Measurements from ENCODE around the gene GTPBP4. TPM values are rescaled to one million over a fixed set of nuclear protein-coding genes. Genes with fewer than 3 reads are reported as not detected.
"Not testable (repeated sequence)": the region's sequence is repeated elsewhere in the genome, so short reads cannot be mapped to it uniquely, and the experiment has no call there.

The GTPBP4 gene
- total and polyA plus RNA-seq, 2 of the 13 experiments (the other 11 are each of a cell fraction or from before 2014, with no cell fraction given): 24.1 to 85.5 TPM

DNA sequence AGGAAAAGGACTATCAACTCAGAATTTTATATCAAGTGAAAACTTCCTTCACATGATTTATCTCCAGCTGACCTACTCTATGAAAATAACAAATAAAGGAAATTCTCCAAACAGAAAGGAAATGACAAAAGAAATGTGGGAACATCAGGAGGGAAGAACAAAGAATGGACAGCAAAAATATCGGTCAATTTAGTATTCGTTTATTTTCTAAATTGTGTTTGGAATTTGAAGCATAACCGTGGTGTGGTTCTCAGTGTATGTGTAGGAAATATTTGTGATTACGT lies 76.7 kb downstream of the GTPBP4 start:
- Histone ChIP-seq H4K20me1 (ENCODE audit: insufficient read depth, low read length) (no peaks in the 10 kb centered on the region), H3K9ac (ENCODE audit: insufficient read depth, low read depth, low read length) (no peak overlapping the region), H3K27ac (ENCODE audit: extremely low read length, insufficient read depth, low read length) (no peak overlapping the region), H3K4me1 (ENCODE audit: insufficient read depth, low read length) (peaks cover 7% of the 10 kb centered on the region), H3K27me3 (ENCODE audit: control insufficient read depth in 1 of 2, insufficient read depth in 2 of 2, low read length in 2 of 2) (no peaks in the 10 kb centered on the region), H2AFZ (ENCODE audit: low read length) (no peak overlapping the region), H3K4me3 (replicated peaks in 1 of 3; ENCODE audit: insufficient read depth in 1 of 3, low read depth in 2 of 3, low read length in 3 of 3) (no peak overlapping the region), H3K79me2 (ENCODE audit: insufficient read depth, low read length) (peaks cover 20% of the 10 kb centered on the region), H3K4me2 (ENCODE audit: low read depth, low read length) (no peak overlapping the region), H3K36me3 (replicated peaks in 1 of 2; ENCODE audit: control insufficient read depth in 1 of 2, insufficient read depth in 2 of 2, low read length in 2 of 2) (peaks cover 0 to 7% of the 10 kb centered on the region in 2 experiments; a peak in 2 of 5 replicates), H3K9me3 (ENCODE audit: low read length) (no peaks in the 10 kb centered on the region)
- in situ Hi-C loops (cut with HindIII; ENCODE audit: extremely low pct_ligation_motif_present, low pct_unique_long_range_greater_than_20kb): no loop called here
- 95% methylated on average over 4 of the region's 4 CpGs for WGBS (ENCODE audit: low lambda C conversion rate)
- intact Hi-C loops (cut with micrococcal nuclease; ENCODE audit: unreplicated experiment): no loop called here
- TF ChIP-seq, protein P1, sequence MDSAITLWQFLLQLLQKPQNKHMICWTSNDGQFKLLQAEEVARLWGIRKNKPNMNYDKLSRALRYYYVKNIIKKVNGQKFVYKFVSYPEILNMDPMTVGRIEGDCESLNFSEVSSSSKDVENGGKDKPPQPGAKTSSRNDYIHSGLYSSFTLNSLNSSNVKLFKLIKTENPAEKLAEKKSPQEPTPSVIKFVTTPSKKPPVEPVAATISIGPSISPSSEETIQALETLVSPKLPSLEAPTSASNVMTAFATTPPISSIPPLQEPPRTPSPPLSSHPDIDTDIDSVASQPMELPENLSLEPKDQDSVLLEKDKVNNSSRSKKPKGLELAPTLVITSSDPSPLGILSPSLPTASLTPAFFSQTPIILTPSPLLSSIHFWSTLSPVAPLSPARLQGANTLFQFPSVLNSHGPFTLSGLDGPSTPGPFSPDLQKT (CRISPR knock-in tag; IDR thresholded peaks at IDR 0.05; ENCODE audit: borderline replicate concordance): no peak
- TF ChIP-seq ZNF34 (CRISPR knock-in tag; IDR thresholded peaks at IDR 0.05; ENCODE audit: borderline replicate concordance) (no peak), SALL2 (CRISPR knock-in tag; IDR thresholded peaks at IDR 0.05) (no peak), ZNF441 (CRISPR knock-in tag; IDR thresholded peaks at IDR 0.05; ENCODE audit: borderline replicate concordance) (no peak), ZNF766 (CRISPR knock-in tag; IDR thresholded peaks at IDR 0.05; ENCODE audit: borderline replicate concordance) (no peak), ZNF879 (CRISPR knock-in tag; IDR thresholded peaks at IDR 0.05) (no peak), RXRB (CRISPR knock-in tag; IDR thresholded peaks at IDR 0.05; ENCODE audit: borderline replicate concordance) (no peak), RBM22 (optimal IDR thresholded peaks at IDR 0.05; ENCODE audit: low read length) (no peak)
- DNase-seq (ENCODE audit: low spot score) (no peak), ATAC-seq (no peak), FAIRE-seq (peak; percentile 4)
- CTCF ChIA-PET (ENCODE audit: low intra/inter-chr PET ratio, low total read pairs): no interaction called here
- BruUV-seq (replicated peaks): no TSS peak
- POLR2A ChIA-PET: interaction anchor here (1.2 kb wide), 1 partner anchor 15 kb away, joined by 3 read pairs; the partner anchor contains the start of gene IDI1

DNA sequence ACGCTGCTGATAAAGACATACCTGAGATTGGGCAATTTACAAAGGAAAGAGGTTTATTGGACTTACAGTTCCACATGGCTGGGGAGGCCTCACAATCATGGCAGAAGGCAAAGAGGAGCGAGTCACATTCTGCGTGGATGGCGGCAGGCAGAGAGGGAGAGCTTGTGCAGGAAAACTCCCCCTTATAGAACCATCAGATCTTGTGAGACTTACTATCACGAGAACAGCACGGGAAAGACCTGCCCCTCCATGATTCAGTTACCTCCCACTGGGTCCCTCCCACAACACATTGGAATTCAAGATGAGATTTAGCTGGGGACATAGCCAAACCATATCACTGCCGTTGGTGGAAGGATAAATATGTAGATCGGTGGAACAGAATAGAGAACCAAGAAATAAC lies 78.5 kb downstream of the GTPBP4 start:
- H3K27ac ChIP-seq (ENCODE audit: extremely low read length, insufficient read depth, low read length); intact Hi-C loops (cut with micrococcal nuclease; ENCODE audit: unreplicated experiment); H3K4me3 ChIP-seq (replicated peaks in 1 of 3; ENCODE audit: insufficient read depth in 1 of 3, low read depth in 2 of 3, low read length in 3 of 3); in situ Hi-C loops (cut with HindIII; ENCODE audit: extremely low pct_ligation_motif_present, low pct_unique_long_range_greater_than_20kb); POLR2A ChIA-PET; H3K4me2 ChIP-seq (ENCODE audit: low read depth, low read length); DNase-seq (ENCODE audit: low spot score); H3K36me3 ChIP-seq (replicated peaks in 1 of 2; ENCODE audit: control insufficient read depth in 1 of 2, insufficient read depth in 2 of 2, low read length in 2 of 2); H4K20me1 ChIP-seq (ENCODE audit: insufficient read depth, low read length); H3K4me1 ChIP-seq (ENCODE audit: insufficient read depth, low read length); BruUV-seq (replicated peaks); H3K79me2 ChIP-seq (ENCODE audit: insufficient read depth, low read length); H3K27me3 ChIP-seq (ENCODE audit: control insufficient read depth in 1 of 2, insufficient read depth in 2 of 2, low read length in 2 of 2); H3K9ac ChIP-seq (ENCODE audit: insufficient read depth, low read depth, low read length); H3K9me3 ChIP-seq (ENCODE audit: low read length); FAIRE-seq; ATAC-seq; H2AFZ ChIP-seq (ENCODE audit: low read length); CTCF ChIA-PET (ENCODE audit: low intra/inter-chr PET ratio, low total read pairs): not testable (repeated sequence)
- WGBS (ENCODE audit: low lambda C conversion rate): 93% methylated on average over 8 of the region's 8 CpGs

All from HepG2 (cell line).